Neural cell (in vitro differentiated cells): ENCODE results near the gene NFU1.

ENCODE experiments used
- CTCF ChIP-seq: fragments of 450-650 bp; IDR thresholded peaks from 2 replicates; pipeline ENCODE4 v1.5.1; 2014; ENCODE audit warnings: antibody characterized with exemption, mild to moderate bottlenecking, moderate library complexity; ENCODE audit not compliant: poor library complexity, severe bottlenecking
- EZH2 ChIP-seq: fragments of 200-600, 300-800 bp; shearing (Covaris generic), sonication (generic); IDR thresholded peaks from 2 replicates; pipeline ENCODE4 v1.6.1; 2014; ENCODE audit warnings: antibody characterized with exemption, low read length, borderline replicate concordance, mild to moderate bottlenecking; ENCODE audit not compliant: insufficient read depth, poor library complexity, severe bottlenecking
- POLR2AphosphoS5 ChIP-seq: IDR thresholded peaks from 2 replicates; pipeline ENCODE4 v1.6.1; 2012
- RAD21 ChIP-seq: fragments of 450-650 bp; conservative IDR thresholded peaks from 2 replicates; pipeline ENCODE4 v1.6.1; 2014; ENCODE audit warnings: antibody characterized with exemption, mild to moderate bottlenecking, moderate library complexity
- SMC3 ChIP-seq: fragments of 450-650 bp; conservative IDR thresholded peaks from 2 replicates; pipeline ENCODE4 v1.6.1; 2014; ENCODE audit warnings: antibody characterized with exemption, mild to moderate bottlenecking, moderate library complexity; ENCODE audit not compliant: poor library complexity
- TAF1 ChIP-seq: IDR thresholded peaks from 2 replicates; pipeline ENCODE4 v1.6.1; 2012; ENCODE audit warnings: low read depth

GRCh38 chr2:69482471-69482870, 45.2 kb upstream of the NFU1 start:
- TF ChIP-seq CTCF (no peak), TAF1 (no peak), RAD21 (no peak), SMC3 (no peak), POLR2AphosphoS5 (no peak), EZH2 (no peak)
